GM23338 (cell line): ENCODE data around the gene RARRES2. TPM values are rescaled to one million over a fixed set of nuclear protein-coding genes. Genes with fewer than 3 reads are reported as not detected.

Experiments used
- ATAC-seq: fragments of 200-7000 bp; cut with Tn5 transposase; 3 replicates; pipeline ENCODE4 v1.9.1; 2020
- DNase-seq: peaks from one replicate; pipeline ENCODE4 v3.0.0-alpha.2; 2015; ENCODE audit warnings: low spot score
- H2AFZ ChIP-seq: fragments of 200-600 bp; sonication (generic); 2 replicates; pipeline ENCODE4 v1.8.0; 2016; ENCODE audit warnings: antibody characterized with exemption, mild to moderate bottlenecking, moderate library complexity
- H3F3A ChIP-seq: fragments of 200-600 bp; sonication (generic); replicated peaks from 2 replicates; pipeline ENCODE4 v1.8.0; 2017; ENCODE audit warnings: antibody characterized with exemption, mixed run types, low read depth
- H3K27ac ChIP-seq: fragments of 200-600 bp; sonication (generic); 2 replicates; pipeline ENCODE4 v1.6.1; 2016; ENCODE audit warnings: low read depth
- H3K27me3 ChIP-seq: fragments of 200-600 bp; sonication (generic); 2 replicates; pipeline ENCODE4 v1.8.0; 2016; ENCODE audit warnings: mild to moderate bottlenecking, mixed run types, moderate library complexity; ENCODE audit not compliant: insufficient read depth
- H3K36me3 ChIP-seq: fragments of 200-600 bp; sonication (generic); 2 replicates; pipeline ENCODE4 v1.8.0; 2016; ENCODE audit warnings: mild to moderate bottlenecking; ENCODE audit not compliant: insufficient read depth
- H3K4me1 ChIP-seq: fragments of 200-600 bp; sonication (generic); 2 replicates; pipeline ENCODE4 v1.8.0; 2016; ENCODE audit warnings: mild to moderate bottlenecking, moderate library complexity; ENCODE audit not compliant: insufficient read depth
- H3K4me2 ChIP-seq: fragments of 200-600 bp; sonication (generic); 2 replicates; pipeline ENCODE4 v1.7.1; 2017; ENCODE audit warnings: mixed run types
- H3K4me3 ChIP-seq: fragments of 200-600 bp; sonication (generic); 2 replicates; pipeline ENCODE4 v1.6.1; 2016; ENCODE audit warnings: mixed run types
- H3K79me2 ChIP-seq: fragments of 200-600 bp; sonication (generic); replicated peaks from 2 replicates; pipeline ENCODE4 v1.8.0; 2017; ENCODE audit warnings: mild to moderate bottlenecking; ENCODE audit not compliant: insufficient read depth
- H3K9me2 ChIP-seq: fragments of 200-600 bp; sonication (generic); 2 replicates; pipeline ENCODE4 v1.8.0; 2017; ENCODE audit not compliant: insufficient read depth
- H4K20me1 ChIP-seq: fragments of 200-600 bp; sonication (generic); replicated peaks from 2 replicates; pipeline ENCODE4 v1.8.0; 2017; ENCODE audit warnings: mild to moderate bottlenecking; ENCODE audit not compliant: insufficient read depth
- H3K27ac Mint-ChIP-seq: 2 replicates; pipeline ENCODE4 v1.8.0; 2020; ENCODE audit warnings: inconsistent platforms, mild to moderate bottlenecking, moderate library complexity, mixed read lengths
- H3K27me3 Mint-ChIP-seq: 3 replicates; pipeline ENCODE4 v1.8.0; 2022; ENCODE audit warnings: low read depth, mild to moderate bottlenecking, moderate library complexity, mixed read lengths, inconsistent platforms; ENCODE audit not compliant: insufficient read depth, poor library complexity
- H3K36me3 Mint-ChIP-seq: 3 replicates; pipeline ENCODE4 v1.8.0; 2021; ENCODE audit warnings: low read depth, mild to moderate bottlenecking, inconsistent platforms, moderate library complexity, mixed read lengths
- H3K4me1 Mint-ChIP-seq: 3 replicates; pipeline ENCODE4 v1.8.0; 2020; ENCODE audit warnings: mild to moderate bottlenecking, inconsistent platforms, mixed read lengths
- H3K4me3 Mint-ChIP-seq: 3 replicates; pipeline ENCODE4 v1.8.0; 2021; ENCODE audit warnings: moderate library complexity, mild to moderate bottlenecking, inconsistent platforms, mixed read lengths
- H3K9me3 Mint-ChIP-seq: 3 replicates; pipeline ENCODE4 v1.8.0; 2020; ENCODE audit warnings: moderate library complexity, mild to moderate bottlenecking, inconsistent platforms, mixed read lengths
- ETS1 ChIP-seq: IDR thresholded peaks from 2 replicates; pipeline ENCODE4 v1.6.1; 2016; ENCODE audit warnings: antibody characterized with exemption
- EZH2 ChIP-seq: fragments of 200-600 bp; sonication (generic); IDR thresholded peaks from one replicate; pipeline ENCODE4 v1.8.0; 2017; ENCODE audit warnings: antibody characterized with exemption, mild to moderate bottlenecking, low read depth; ENCODE audit not compliant: unreplicated experiment
- EZH2phosphoT487 ChIP-seq: fragments of 200-600 bp; sonication (generic); IDR thresholded peaks from one replicate; pipeline ENCODE4 v1.8.1; 2018; ENCODE audit warnings: antibody characterized with exemption; ENCODE audit not compliant: unreplicated experiment
- NANOG ChIP-seq: IDR thresholded peaks from 2 replicates; pipeline ENCODE4 v1.6.1; 2016; ENCODE audit warnings: antibody characterized with exemption, borderline replicate concordance
- POLR2AphosphoS5 ChIP-seq: IDR thresholded peaks from 2 replicates; pipeline ENCODE4 v1.6.1; 2016; ENCODE audit warnings: antibody characterized with exemption, low read depth
- REST ChIP-seq: IDR thresholded peaks from one replicate; pipeline ENCODE4 v1.6.1; 2018; ENCODE audit warnings: antibody characterized with exemption; ENCODE audit not compliant: unreplicated experiment
- STAT1 ChIP-seq: IDR thresholded peaks from one replicate; pipeline ENCODE4 v1.6.1; 2016; ENCODE audit warnings: antibody characterized with exemption; ENCODE audit not compliant: unreplicated experiment
- ZNF114 ChIP-seq: fragments of 250-450 bp; sonication (Bioruptor Pico); IDR thresholded peaks from 2 replicates; pipeline ENCODE4 v1.5.0; 2020; ENCODE audit warnings: mild to moderate bottlenecking, moderate library complexity
- ZNF331 ChIP-seq: fragments of 250-450 bp; sonication (Bioruptor Pico); IDR thresholded peaks from 2 replicates; pipeline ENCODE4 v1.5.0; 2020; ENCODE audit warnings: low read depth, mild to moderate bottlenecking, moderate library complexity
- polyA plus RNA-seq: library from polyadenylated mRNA; unstranded; fragments of >200 nt; fragmentation: Nextera tagmentation; extraction: Ambion mirVana; gene quantifications from 2 replicates; pipeline ENCODE4 v1.2.1, GENCODE V29; 2016
- total RNA-seq: library from RNA; depleted of rRNA; stranded (reverse); fragments of >200 nt; shearing (Covaris generic); gene quantifications from 2 replicates; pipeline ENCODE4 v1.2.3, GENCODE V29; 2014
- TF ChIP-seq, protein P1 (sequence below): fragments of 250-450 bp; sonication (Bioruptor Pico); IDR thresholded peaks from 2 replicates; pipeline ENCODE4 v1.5.0; 2020; ENCODE audit warnings: mild to moderate bottlenecking, moderate library complexity
- TF ChIP-seq, protein P2 (sequence below), 2 experiments: fragments of 200-600 bp in 1 of 2; sonication (generic) in 1 of 2; conservative IDR thresholded peaks; 2 replicates each; pipeline versions ENCODE4 v1.5.1 to v1.6.1; 2016 to 2017; ENCODE audit warnings: antibody characterized with exemption in 2 of 2, low read depth in 2 of 2, mild to moderate bottlenecking in 2 of 2, moderate library complexity in 1 of 2

Gene RARRES2
- total and polyA plus RNA-seq, 2 experiments from 2014 or later, result 169 to 314 TPM

GRCh38 chr7:150385302-150385723, 43.9 kb upstream of the RARRES2 start (continued):
- TF ChIP-seq, protein P1, sequence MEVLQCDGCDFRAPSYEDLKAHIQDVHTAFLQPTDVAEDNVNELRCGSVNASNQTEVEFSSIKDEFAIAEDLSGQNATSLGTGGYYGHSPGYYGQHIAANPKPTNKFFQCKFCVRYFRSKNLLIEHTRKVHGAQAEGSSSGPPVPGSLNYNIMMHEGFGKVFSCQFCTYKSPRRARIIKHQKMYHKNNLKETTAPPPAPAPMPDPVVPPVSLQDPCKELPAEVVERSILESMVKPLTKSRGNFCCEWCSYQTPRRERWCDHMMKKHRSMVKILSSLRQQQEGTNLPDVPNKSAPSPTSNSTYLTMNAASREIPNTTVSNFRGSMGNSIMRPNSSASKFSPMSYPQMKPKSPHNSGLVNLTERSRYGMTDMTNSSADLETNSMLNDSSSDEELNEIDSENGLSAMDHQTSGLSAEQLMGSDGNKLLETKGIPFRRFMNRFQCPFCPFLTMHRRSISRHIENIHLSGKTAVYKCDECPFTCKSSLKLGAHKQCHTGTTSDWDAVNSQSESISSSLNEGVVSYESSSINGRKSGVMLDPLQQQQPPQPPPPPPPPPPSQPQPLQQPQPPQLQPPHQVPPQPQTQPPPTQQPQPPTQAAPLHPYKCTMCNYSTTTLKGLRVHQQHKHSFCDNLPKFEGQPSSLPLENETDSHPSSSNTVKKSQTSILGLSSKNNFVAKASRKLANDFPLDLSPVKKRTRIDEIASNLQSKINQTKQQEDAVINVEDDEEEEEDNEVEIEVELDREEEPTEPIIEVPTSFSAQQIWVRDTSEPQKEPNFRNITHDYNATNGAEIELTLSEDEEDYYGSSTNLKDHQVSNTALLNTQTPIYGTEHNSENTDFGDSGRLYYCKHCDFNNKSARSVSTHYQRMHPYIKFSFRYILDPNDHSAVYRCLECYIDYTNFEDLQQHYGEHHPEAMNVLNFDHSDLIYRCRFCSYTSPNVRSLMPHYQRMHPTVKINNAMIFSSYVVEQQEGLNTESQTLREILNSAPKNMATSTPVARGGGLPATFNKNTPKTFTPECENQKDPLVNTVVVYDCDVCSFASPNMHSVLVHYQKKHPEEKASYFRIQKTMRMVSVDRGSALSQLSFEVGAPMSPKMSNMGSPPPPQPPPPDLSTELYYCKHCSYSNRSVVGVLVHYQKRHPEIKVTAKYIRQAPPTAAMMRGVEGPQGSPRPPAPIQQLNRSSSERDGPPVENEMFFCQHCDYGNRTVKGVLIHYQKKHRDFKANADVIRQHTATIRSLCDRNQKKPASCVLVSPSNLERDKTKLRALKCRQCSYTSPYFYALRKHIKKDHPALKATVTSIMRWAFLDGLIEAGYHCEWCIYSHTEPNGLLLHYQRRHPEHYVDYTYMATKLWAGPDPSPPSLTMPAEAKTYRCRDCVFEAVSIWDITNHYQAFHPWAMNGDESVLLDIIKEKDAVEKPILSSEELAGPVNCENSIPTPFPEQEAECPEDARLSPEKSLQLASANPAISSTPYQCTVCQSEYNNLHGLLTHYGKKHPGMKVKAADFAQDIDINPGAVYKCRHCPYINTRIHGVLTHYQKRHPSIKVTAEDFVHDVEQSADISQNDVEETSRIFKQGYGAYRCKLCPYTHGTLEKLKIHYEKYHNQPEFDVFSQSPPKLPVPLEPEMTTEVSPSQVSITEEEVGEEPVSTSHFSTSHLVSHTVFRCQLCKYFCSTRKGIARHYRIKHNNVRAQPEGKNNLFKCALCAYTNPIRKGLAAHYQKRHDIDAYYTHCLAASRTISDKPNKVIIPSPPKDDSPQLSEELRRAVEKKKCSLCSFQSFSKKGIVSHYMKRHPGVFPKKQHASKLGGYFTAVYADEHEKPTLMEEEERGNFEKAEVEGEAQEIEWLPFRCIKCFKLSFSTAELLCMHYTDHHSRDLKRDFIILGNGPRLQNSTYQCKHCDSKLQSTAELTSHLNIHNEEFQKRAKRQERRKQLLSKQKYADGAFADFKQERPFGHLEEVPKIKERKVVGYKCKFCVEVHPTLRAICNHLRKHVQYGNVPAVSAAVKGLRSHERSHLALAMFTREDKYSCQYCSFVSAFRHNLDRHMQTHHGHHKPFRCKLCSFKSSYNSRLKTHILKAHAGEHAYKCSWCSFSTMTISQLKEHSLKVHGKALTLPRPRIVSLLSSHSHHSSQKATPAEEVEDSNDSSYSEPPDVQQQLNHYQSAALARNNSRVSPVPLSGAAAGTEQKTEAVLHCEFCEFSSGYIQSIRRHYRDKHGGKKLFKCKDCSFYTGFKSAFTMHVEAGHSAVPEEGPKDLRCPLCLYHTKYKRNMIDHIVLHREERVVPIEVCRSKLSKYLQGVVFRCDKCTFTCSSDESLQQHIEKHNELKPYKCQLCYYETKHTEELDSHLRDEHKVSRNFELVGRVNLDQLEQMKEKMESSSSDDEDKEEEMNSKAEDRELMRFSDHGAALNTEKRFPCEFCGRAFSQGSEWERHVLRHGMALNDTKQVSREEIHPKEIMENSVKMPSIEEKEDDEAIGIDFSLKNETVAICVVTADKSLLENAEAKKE (CRISPR knock-in tag), result no peak
- TF ChIP-seq ZNF114 (CRISPR knock-in tag) (no peak), POLR2AphosphoS5 (no peak), EZH2phosphoT487 (no peak)
- TF ChIP-seq, protein P2, sequence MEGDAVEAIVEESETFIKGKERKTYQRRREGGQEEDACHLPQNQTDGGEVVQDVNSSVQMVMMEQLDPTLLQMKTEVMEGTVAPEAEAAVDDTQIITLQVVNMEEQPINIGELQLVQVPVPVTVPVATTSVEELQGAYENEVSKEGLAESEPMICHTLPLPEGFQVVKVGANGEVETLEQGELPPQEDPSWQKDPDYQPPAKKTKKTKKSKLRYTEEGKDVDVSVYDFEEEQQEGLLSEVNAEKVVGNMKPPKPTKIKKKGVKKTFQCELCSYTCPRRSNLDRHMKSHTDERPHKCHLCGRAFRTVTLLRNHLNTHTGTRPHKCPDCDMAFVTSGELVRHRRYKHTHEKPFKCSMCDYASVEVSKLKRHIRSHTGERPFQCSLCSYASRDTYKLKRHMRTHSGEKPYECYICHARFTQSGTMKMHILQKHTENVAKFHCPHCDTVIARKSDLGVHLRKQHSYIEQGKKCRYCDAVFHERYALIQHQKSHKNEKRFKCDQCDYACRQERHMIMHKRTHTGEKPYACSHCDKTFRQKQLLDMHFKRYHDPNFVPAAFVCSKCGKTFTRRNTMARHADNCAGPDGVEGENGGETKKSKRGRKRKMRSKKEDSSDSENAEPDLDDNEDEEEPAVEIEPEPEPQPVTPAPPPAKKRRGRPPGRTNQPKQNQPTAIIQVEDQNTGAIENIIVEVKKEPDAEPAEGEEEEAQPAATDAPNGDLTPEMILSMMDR (conservative IDR thresholded peaks at IDR 0.05; ENCODE audit: low read depth in 2 of 2), result no peak

DNA sequence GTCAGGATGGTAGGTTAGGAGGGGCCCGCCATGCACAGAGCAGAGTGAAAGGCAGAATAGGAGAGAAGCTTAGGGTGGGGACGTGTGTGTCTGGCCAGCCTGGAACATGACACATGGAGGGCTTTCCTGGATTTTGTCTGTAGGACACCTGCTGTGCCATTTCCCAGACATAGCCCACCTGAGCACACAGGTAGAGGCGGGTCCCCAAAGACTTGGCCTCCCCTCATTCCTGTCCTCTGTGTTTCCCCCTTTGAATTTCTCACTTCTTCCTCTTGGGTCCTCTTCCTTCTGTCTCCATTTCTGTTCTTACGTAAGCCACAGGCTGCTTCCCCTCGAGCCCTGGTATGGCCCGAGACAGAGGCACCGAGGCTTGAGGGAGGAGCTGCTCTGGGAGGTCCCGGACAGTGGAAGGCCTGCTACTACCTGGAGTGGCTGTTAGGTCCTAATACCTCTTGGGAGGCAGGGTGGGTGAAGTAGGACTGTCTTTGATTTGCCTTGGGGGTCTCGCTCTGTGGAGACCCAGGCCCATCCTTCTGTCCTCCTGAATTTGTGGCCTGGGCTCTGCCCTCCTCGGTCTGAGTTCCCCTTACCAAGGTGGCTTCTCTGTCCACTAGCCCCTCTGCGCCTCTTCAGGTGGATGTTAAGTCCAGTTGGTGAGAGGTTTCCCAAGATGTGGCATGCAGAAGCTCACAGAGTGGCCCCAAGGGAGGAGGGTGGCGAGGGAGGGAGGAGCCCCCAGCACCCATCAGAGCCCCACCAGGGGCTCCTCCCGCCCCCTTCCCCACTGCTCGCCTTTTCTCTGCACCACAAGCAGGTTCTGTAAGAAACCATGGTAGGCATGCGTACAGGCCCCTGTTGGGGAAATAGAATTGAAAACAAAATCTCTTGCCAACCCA, 43.2 kb upstream of the RARRES2 start:
- no peaks in the 10 kb centered on the region; the same call in none of the 2 replicates for H4K20me1 ChIP-seq
- H3K27ac Mint-ChIP-seq, result peak overlapping the region; percentile 94
- DNase-seq, result no peak
- H3K36me3 Mint-ChIP-seq, result peaks cover 46% of the 10 kb centered on the region
- H3K9me3 Mint-ChIP-seq, result no peaks in the 10 kb centered on the region
- peak overlapping the region; percentile 59; the same call in 2 of the 3 replicates for H3K4me3 Mint-ChIP-seq
- peak overlapping the region; percentile 91 for H3K27ac ChIP-seq
- no peaks in the 10 kb centered on the region for H3K9me2 ChIP-seq
- peaks cover 73% of the 10 kb centered on the region for H3K4me1 Mint-ChIP-seq
- no peak overlapping the region for H2AFZ ChIP-seq
- no peaks in the 10 kb centered on the region for H3K36me3 ChIP-seq
- peaks cover 26% of the 10 kb centered on the region for H3F3A ChIP-seq
- H3K4me1 ChIP-seq, result peaks cover 71% of the 10 kb centered on the region
- H3K4me2 ChIP-seq, result peak overlapping the region; percentile 78
- H3K27me3 ChIP-seq, result no peaks in the 10 kb centered on the region
- peak overlapping the region; percentile 39 for H3K4me3 ChIP-seq
- peaks cover 63% of the 10 kb centered on the region for H3K79me2 ChIP-seq
- peaks cover 29% of the 10 kb centered on the region for H3K27me3 Mint-ChIP-seq
- ATAC-seq, result no peak
- TF ChIP-seq ZNF114 (CRISPR knock-in tag) (no peak), ETS1 (no peak), POLR2AphosphoS5 (no peak), STAT1 (no peak), REST (no peak), EZH2 (no peak), ZNF331 (CRISPR knock-in tag) (no peak), NANOG (no peak), EZH2phosphoT487 (no peak)
